ENCODE results near the gene ZNF287. TPM values are rescaled to one million over a fixed set of nuclear protein-coding genes. Genes with fewer than 3 reads are reported as not detected.
"Not testable (repeated sequence)": the region's sequence is repeated elsewhere in the genome, so short reads cannot be mapped to it uniquely, and the experiment has no call there.

Gene ZNF287
- total RNA-seq = 3.2 TPM

DNA sequence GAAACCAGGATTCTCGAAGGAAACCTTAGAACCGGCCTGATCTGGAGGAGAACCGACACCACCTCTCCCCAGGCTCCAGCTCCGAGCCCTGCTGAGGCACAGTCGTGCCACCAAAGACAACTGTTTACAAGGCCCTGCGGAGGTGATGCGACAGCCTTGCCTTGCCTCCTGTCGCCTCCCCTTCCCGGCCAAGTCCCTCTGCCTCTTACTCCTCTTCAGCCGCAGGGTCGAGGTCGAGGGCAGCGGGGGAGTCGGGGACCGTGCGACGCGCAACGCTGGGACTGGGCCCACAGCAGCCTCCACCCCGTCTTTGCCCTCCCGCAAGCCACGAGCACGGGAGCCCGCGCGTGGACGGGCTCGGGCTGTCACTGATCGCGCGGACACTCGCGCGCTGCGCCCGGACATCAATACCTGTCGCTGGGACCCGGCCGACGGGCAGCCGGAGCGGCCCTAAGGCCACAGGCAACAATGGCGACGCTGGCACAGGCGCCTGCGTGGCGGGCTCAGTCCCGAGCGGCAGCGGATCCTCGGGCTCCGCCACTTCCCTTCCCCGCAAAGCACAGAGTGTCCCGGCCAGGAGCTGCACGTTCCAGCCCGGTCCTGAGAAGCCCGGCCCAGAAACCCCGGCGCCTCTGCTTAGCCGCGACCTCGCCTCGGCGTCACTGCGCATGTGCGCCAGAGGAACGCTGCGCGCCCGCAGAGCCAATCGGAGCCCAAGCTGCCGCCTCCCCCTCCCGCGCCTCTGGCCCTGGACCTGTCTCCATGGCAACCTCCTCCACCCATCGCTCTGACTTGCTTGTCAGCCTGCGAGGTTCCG is at the start of gene ZNF287:
Gene ZNF287, minus strand, starts transcription at position 664 of the 817 bp plus-strand sequence. CDS start 1,473 bp downstream, outside the sequence.
- DNase-seq (ENCODE audit: low read depth in 2 of 3, low spot score in 2 of 3) = peak; percentile 88 to 90 (median 89)

DNA sequence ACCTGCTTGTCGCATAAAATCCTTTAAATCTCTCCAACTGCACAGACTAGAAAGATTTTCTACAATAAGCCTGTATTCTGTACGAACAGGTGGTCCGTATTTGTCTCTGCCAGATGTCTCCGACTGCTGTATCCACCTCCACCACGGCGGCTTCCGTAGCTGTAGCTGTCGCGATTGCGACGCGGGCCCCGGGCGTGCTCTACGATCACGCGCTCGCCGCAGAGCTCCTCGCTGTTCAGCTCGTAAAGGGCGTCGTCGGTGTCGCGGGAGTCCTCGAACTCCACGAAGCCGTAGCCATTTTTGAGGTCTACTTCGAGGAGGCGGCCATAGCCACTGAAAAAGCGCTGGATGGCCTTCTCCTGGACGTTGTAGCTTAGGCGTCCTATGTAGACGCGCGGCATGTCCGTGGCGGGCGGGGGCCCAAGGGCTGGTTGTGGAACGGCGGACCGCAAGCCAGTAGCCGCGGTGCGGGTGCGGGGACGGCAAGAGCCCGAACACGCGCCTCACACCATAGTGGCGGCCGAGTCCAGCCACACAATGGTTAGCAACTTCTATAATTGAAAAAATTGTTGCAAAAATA is 48.6 kb upstream of the ZNF287 start:
- DNase-seq (ENCODE audit: low read depth in 2 of 3, low spot score in 2 of 3) = no peak

DNA sequence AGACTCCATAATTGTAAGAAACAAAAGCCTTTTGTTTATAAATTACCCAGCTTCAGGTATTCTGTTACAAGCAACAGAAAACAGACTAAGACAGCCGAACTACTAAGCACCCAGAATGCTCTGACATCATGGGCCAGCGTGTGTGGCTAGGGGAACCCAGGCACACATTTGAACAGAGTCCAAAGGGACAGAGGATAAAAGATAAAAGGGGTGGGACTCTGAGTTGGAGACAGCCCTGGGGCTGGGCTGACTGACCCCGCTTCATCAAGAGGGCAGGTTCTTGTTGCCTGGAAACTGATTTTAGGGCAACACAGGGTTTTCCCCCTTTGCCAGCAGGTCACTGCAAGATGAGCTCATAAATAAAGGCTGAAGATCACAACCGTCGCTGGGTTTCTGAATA is 30.5 kb upstream of the ZNF287 start:
- no peak for DNase-seq (ENCODE audit: low read depth in 2 of 3, low spot score in 2 of 3)

DNA sequence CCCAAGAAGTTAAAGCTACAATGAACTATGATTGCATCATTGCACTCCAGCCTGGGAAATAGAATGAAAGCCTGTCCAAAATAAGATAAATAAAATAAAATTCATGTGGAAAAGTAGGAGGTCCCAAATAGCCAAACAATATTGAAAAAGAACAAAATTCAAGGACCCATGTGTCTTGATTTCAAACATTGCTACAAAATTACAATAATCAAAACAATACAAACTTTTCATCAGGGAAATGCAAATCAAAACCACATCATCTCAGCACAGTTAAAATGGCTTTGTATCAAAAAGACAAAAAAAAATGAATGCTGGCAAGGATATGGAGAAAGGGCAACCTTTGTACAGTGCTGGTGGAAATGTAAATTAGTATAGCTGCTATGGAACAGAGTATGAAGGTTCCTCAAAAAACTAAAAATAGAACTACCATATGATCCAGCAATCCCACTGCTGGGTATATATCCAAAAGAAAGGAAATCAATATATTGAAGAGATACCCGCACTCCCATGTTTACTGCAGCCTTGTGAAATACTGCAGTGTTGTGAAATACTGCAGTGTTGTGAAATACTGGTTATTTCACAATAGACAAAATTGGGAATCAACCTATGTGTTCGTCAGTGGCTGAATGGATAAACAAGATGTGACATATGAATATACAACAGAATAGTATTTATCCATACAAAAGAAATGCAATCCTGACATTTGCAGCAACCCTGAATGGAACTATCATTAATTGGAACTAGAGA is 24.5 kb upstream of the ZNF287 start:
- DNase-seq (ENCODE audit: low read depth in 2 of 3, low spot score in 2 of 3) = no peak

DNA sequence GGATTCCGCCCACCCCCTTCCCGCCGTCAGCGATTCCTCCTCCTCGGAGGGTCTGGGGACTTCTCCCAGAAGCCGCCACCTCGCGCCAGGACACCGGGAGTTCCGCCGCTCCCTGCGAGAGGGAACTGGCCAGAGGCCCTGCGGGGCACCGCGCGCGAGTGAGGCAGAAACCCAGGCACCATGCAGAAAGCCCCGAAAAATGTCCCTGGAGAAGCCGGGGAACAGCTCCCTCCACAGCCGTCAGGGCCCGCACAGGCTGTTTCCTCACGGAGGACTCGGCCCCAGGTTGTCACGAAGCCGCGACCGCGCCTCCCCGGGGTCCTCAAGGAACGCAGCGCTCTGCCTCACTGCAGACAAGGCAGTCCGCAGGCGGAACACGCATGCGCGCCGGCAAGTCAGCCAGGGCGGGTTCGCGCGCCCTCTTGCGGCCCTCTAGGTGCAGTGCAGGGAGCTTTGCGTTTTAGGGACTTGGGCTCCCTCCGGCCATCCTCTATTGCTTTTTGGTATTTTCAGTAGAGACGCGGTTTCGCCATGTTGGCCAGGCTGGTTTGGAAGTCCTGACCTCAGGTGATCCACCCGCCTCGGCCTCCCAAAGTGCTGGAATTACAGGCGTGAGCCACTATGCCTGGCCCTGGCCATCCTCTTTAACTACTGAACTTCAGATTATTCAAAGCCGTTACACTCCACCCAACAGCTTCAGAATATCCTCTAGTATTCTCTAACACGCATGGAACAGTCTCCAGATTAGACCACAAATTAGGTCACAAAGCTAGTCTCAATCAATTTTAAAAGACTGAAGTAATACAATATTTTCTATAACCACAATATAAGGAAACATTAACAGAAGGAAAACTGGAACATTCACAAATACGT is 20.3 kb upstream of the ZNF287 start:
- peak; percentile 89 to 93 (median 90) for DNase-seq (ENCODE audit: low read depth in 2 of 3, low spot score in 2 of 3)

GRCh38 chr17:16585796-16586195 is 16.8 kb upstream of the ZNF287 start:
- DNase-seq (ENCODE audit: low read depth in 2 of 3, low spot score in 2 of 3) = no peak

DNA sequence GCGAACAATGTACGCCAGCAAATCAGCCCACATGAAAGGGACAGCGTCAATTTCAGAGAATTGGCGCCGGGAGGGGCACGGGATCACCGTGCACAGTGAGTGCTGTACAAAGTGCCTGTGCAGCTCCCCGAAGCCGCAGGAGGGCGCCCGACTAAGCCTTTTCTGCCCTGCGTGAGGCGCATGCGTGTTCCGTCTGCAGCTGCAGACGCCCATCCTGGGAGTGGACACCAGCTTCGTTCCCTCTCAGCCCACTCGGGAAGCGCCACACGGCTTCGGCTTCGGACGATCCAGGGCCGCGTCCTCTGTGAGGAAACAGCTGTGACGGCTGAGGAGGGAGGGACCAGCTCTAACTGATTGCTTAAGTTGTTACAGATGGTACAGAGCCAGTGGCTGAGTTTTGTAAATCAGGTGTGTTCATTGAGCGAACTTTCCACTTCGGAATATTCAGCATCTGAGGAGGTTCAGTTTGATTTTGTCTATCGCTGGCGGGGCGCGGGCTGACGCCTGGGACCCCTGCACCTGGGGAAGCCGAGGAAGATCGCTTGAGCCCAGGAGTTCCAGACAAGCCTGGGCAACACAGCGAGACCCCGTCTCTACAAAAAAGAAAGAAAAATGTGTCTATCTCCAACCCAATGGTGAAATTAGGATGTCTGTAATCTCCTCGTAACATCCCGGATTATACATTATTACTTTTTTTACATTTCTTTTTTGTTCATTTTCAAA is 15.4 kb upstream of the ZNF287 start:
- peak; percentile 85 to 92 (median 89) for DNase-seq (ENCODE audit: low read depth in 2 of 3, low spot score in 2 of 3)

DNA sequence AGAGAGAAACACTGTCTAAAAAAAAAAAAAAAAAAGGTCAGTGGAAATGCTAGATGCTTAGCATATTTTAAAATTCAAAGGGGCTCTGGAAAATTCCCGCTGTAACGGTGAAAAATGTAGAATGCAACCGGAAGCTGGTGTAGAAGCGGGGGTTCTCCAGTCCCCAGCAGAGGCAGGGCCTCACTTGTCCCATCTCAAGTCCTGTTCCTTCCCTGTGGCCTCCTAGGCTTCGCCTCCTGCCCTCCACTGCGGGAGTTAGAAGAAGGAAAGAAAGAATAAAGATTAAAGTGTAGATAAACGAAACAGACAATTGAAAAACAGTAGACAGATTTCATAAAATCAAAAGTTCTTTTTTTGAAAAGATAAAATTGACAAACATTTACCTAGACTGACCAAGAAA is 14.8 kb upstream of the ZNF287 start:
- DNase-seq (ENCODE audit: low read depth in 2 of 3, low spot score in 2 of 3) = no peak

GRCh38 chr17:16573466-16573865 is 4.5 kb upstream of the ZNF287 start:
- DNase-seq (ENCODE audit: low read depth in 2 of 3, low spot score in 2 of 3) = no peak

GRCh38 chr17:16569358-16569712 is 331 bp upstream of the ZNF287 start:
- DNase-seq (ENCODE audit: low read depth in 2 of 3, low spot score in 2 of 3) = no peak

DNA sequence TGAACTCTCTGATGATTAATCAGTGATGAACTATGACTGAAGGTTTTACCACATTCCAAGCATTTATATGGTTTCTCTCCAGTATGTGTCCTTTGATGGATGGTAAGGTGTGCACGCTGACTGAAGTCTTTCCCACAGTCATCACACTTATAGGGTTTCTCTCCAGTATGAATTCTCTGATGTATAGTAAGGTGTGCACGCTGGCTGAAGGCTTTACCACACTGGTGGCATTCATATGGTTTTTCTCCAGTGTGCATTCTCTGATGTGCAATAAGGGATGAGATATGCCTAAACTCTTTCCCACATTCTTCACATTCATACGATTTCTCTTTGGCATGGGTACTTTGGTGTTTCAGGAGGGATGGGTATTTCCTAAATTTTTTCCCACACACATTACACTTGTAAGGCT is 16.4 kb downstream of the ZNF287 start:
- no peak for DNase-seq (ENCODE audit: low read depth in 2 of 3, low spot score in 2 of 3)

GRCh38 chr17:16551878-16552636 is 16.9 kb downstream of the ZNF287 start:
- DNase-seq (ENCODE audit: low read depth in 2 of 3, low spot score in 2 of 3) = no peak

- no peak for DNase-seq (ENCODE audit: low read depth in 2 of 3, low spot score in 2 of 3)
These were observed 31.9 kb downstream of the ZNF287 start for GRCh38 chr17:16537130-16537458.

DNA sequence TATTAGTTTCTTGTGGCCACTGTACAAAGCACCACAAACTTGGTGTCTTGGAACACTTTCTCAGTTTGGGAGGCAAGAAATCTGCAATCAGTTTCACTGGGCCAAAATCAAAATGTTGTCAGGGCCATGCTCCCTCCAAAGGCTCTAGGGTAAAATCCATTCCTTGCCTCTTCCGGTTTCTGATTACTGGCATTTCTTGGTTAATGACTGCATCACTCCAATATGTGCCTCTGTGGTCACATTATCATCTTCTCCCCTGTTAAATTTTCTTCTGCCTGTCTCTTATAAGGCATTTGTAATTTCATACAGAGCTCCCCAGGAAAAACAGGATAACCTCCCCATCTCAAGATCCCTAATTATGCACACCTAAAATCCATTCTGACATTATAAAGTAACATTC is 34.8 kb downstream of the ZNF287 start:
- DNase-seq (ENCODE audit: low read depth in 2 of 3, low spot score in 2 of 3) = no peak

- DNase-seq (ENCODE audit: low read depth in 2 of 3, low spot score in 2 of 3) = no peak
These were observed 39.1 kb downstream of the ZNF287 start for GRCh38 chr17:16529906-16530305.

GRCh38 chr17:16527298-16527697 is 41.7 kb downstream of the ZNF287 start:
- no peak for DNase-seq (ENCODE audit: low read depth in 2 of 3, low spot score in 2 of 3)

GRCh38 chr17:16525556-16525955 is 43.4 kb downstream of the ZNF287 start:
- DNase-seq (ENCODE audit: low read depth in 2 of 3, low spot score in 2 of 3) = not testable (repeated sequence)

- DNase-seq (ENCODE audit: low read depth in 2 of 3, low spot score in 2 of 3) = peak; percentile 40 to 94 (median 83)
These were observed 47.8 kb downstream of the ZNF287 start for GRCh38 chr17:16521070-16521727.

DNA sequence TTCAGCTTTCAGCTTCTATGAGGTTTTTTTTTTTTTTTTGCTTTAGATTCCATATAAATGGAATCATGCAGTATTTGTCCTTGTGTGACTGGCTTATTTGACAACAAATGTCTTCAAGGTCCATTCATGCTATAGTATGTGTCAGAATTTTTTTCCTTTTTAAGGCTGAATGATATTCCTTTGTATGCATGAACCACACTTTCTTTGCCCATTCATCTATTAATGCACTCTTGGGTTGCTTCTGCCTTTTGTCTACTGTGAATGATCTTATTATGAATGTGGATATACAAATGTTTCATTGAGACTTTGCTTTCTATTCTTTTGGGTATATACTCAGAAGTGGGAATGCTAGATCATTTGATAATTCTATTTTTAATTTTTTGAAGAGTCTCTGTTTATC is 50.0 kb downstream of the ZNF287 start:
- DNase-seq (ENCODE audit: low read depth in 2 of 3, low spot score in 2 of 3) = no peak

Measured in hematopoietic multipotent progenitor cell (in vitro differentiated cells).